Measurements from ENCODE around the gene TCF20.

The TCF20 gene

GRCh38 chr22:42304324-42304790, 33.9 kb upstream of the TCF20 start:
- no peak for TF ChIP-seq CTCF (IDR thresholded peaks at IDR 0.05)

GRCh38 chr22:42303396-42304323, 33.2 kb upstream of the TCF20 start:
- TF ChIP-seq CTCF (IDR thresholded peaks at IDR 0.05) = no peak

GRCh38 chr22:42301742-42302102, 31.3 kb upstream of the TCF20 start:
- no peak for TF ChIP-seq CTCF (IDR thresholded peaks at IDR 0.05)

DNA sequence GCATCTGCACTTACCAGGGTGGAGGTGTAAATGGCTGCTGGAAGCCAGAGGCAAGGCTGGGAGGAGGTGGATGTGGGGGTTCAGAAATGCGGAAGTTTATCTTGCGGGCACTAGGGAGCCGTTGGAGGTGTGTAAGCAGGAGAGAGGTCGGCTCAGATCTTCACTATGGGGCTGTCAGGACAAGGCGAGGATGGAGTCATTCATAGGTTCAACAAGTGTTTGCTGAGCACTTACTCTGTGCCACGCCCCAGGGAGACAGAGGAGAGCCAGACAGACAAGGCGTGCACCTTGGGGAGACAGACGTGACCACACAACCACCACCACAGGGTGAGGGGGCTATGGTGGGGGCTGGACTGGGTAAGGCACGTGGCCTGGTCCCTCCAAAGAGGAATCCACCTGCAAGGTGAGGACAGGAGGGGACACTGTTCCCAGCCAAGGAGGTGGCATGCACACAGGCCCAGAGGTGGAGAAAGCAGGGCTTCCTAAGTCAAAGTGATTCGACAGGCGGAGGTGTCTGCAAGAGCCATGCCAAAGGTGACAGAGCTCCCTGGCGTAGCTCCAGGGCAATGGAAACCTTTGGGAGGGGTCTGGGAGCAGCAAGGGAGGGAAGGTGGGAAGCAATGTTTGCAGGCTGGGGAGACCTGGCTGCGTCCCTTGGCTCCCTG, 30.8 kb upstream of the TCF20 start:
- TF ChIP-seq CTCF (IDR thresholded peaks at IDR 0.05) = no peak

- no peak for TF ChIP-seq CTCF (IDR thresholded peaks at IDR 0.05)
Measured at GRCh38 chr22:42300259-42301076, 30.0 kb upstream of the TCF20 start.

DNA sequence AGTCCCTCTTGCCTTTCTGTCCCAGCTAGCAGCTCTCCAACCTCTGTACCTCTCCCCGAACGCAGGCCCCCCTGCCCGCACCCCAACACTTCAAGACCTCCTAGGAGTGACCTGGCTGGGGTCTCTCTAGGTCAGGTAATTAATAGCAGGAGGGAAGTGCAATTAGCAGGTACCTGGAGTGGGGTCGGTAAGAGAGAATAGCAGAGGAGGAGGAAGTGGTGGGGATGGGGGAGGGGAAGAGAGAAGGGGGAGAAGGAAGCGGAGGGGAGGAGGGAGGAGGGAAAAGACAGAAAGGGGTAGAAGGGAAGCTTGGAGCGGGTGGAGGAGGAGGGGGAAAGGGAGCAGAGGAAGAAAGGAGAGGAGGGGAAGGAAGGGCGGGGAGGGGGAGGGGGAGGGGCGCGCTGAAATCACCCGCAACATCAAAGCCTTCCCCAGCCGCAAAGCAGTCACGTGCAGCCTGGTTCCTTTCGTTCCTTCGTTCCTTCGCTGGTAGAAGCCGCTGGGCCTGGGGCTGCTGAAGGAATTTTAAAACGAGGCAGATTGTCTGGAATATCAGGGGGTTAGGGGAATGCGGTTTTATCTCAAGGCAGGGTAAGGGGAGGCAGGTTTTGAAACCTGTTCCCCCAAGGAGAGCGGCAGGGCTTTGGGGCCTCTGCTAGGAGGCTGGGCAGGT, 29.3 kb upstream of the TCF20 start:
- no peak for TF ChIP-seq CTCF (IDR thresholded peaks at IDR 0.05)

DNA sequence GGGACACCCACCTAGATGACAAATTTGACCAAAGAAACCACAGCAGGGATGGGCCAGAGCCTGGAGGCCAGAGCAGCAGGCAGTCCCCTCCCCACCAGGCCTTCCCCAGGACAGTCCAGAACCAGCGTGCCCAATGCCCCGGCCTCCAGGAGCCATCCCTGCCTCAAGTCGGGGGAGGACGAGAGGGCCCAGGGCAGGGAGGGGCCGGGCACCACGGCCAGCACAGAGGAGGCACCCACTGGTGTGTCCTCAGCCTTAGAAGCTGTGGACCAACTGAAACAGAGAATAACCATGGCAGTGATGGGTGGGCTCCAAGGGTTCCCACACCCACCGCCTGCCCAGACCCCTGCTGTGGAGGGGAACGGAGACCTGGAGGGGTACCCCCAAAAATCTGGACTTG, 28.3 kb upstream of the TCF20 start:
- TF ChIP-seq CTCF (IDR thresholded peaks at IDR 0.05) = no peak

All from LNCAP (cell line).